ENCODE results near the gene GPR152. TPM values are rescaled to one million over a fixed set of nuclear protein-coding genes. Genes with fewer than 3 reads are reported as not detected.
"Not testable (repeated sequence)": the region's sequence is repeated elsewhere in the genome, so short reads cannot be mapped to it uniquely, and the experiment has no call there.

Gene GPR152
- total RNA-seq, 1 donor from 2014 or later = not detected

GRCh38 chr11:67404515-67405195, 47.9 kb downstream of the GPR152 start:
- H3K9me3 Mint-ChIP-seq (ENCODE audit: unreplicated experiment) = no peaks in the 10 kb centered on the region
- peaks cover 33% of the 10 kb centered on the region for H3K4me1 Mint-ChIP-seq (ENCODE audit: unreplicated experiment)
- H3K36me3 Mint-ChIP-seq (ENCODE audit: low read depth, unreplicated experiment) = peaks cover 4% of the 10 kb centered on the region
- H3K27me3 Mint-ChIP-seq (ENCODE audit: unreplicated experiment) = peaks cover 9% of the 10 kb centered on the region
- TF ChIP-seq CTCF (IDR thresholded peaks at IDR 0.05; ENCODE audit: unreplicated experiment) = no peak
- peak overlapping the region; percentile 76 for H3K27ac Mint-ChIP-seq (ENCODE audit: unreplicated experiment)
- peak overlapping the region; percentile 48 for H3K4me3 Mint-ChIP-seq (ENCODE audit: unreplicated experiment)
- no peak for DNase-seq (ENCODE audit: low spot score)

- not testable (repeated sequence) for H3K36me3 Mint-ChIP-seq (ENCODE audit: low read depth, unreplicated experiment); H3K4me3 Mint-ChIP-seq (ENCODE audit: unreplicated experiment); DNase-seq (ENCODE audit: low spot score); H3K9me3 Mint-ChIP-seq (ENCODE audit: unreplicated experiment)
- H3K4me1 Mint-ChIP-seq (ENCODE audit: unreplicated experiment) = peaks cover 30% of the 10 kb centered on the region
- H3K27me3 Mint-ChIP-seq (ENCODE audit: unreplicated experiment) = peaks cover 10% of the 10 kb centered on the region
- H3K27ac Mint-ChIP-seq (ENCODE audit: unreplicated experiment) = peak overlapping the region; percentile 64
These were observed 49.4 kb downstream of the GPR152 start for GRCh38 chr11:67403085-67403484.

- Mint-ChIP-seq H3K4me3 (ENCODE audit: unreplicated experiment) (peak overlapping the region; percentile 31), H3K4me1 (ENCODE audit: unreplicated experiment) (peaks cover 36% of the 10 kb centered on the region), H3K27ac (ENCODE audit: unreplicated experiment) (peak overlapping the region; percentile 89), H3K27me3 (ENCODE audit: unreplicated experiment) (peaks cover 12% of the 10 kb centered on the region), H3K36me3 (ENCODE audit: low read depth, unreplicated experiment) (peaks cover 12% of the 10 kb centered on the region)
- DNase-seq (ENCODE audit: low spot score); H3K9me3 Mint-ChIP-seq (ENCODE audit: unreplicated experiment): not testable (repeated sequence)
These were observed 50.2 kb downstream of the GPR152 start for GRCh38 chr11:67402192-67402839.

GRCh38 chr11:67401495-67402191, 50.9 kb downstream of the GPR152 start, which contains the start of gene PPP1CA:
PPP1CA (minus strand) TSS chr11:67401858; CDS start chr11:67401782, 76 bp downstream.
- Mint-ChIP-seq H3K4me3 (ENCODE audit: unreplicated experiment) (peak within 1 kb of the TSS; percentile 90), H3K9me3 (ENCODE audit: unreplicated experiment) (no peaks in the 10 kb centered on the region), H3K36me3 (ENCODE audit: low read depth, unreplicated experiment) (peaks cover 12% of the 10 kb centered on the region), H3K27ac (ENCODE audit: unreplicated experiment) (peak within 1 kb of the TSS; percentile 89), H3K27me3 (ENCODE audit: unreplicated experiment) (peaks cover 11% of the 10 kb centered on the region), H3K4me1 (ENCODE audit: unreplicated experiment) (peaks cover 37% of the 10 kb centered on the region)
- TF ChIP-seq CTCF (IDR thresholded peaks at IDR 0.05; ENCODE audit: unreplicated experiment) = peak; percentile 83
- peak; percentile 95 for DNase-seq (ENCODE audit: low spot score)

Small RNA genes within 50 kb of the gene (microRNA-seq; reads per million reads assigned to microRNA genes)
- gene MIR6752 (ENCODE audit: unreplicated experiment) = 0.56 reads per million

Other genes with a start within 250 kb of the GPR152 start
- gene GRK2, start 186.3 kb downstream of the GPR152 start, total RNA-seq (ENCODE audit: unreplicated experiment) = 92.7 TPM
- gene ANKRD13D, start 163.4 kb downstream of the GPR152 start, total RNA-seq (ENCODE audit: unreplicated experiment) = 65.1 TPM
- 7.3 TPM for gene SSH3, start 149.2 kb downstream of the GPR152 start, total RNA-seq (ENCODE audit: unreplicated experiment)
- 92.1 TPM for gene POLD4, start 99.2 kb downstream of the GPR152 start, total RNA-seq (ENCODE audit: unreplicated experiment)
- 12.6 TPM for gene CLCF1, start 79.1 kb downstream of the GPR152 start, total RNA-seq (ENCODE audit: unreplicated experiment)
- 18.4 TPM for gene RAD9A, start 60.7 kb downstream of the GPR152 start, total RNA-seq (ENCODE audit: unreplicated experiment)
- 249 TPM for gene PPP1CA, start 50.9 kb downstream of the GPR152 start, total RNA-seq (ENCODE audit: unreplicated experiment)
- 13.2 TPM for gene TBC1D10C, start 48.6 kb downstream of the GPR152 start, total RNA-seq (ENCODE audit: unreplicated experiment)
- not detected for gene CARNS1, start 37.1 kb downstream of the GPR152 start, total RNA-seq (ENCODE audit: unreplicated experiment)
- gene RPS6KB2, start 24.2 kb downstream of the GPR152 start, total RNA-seq (ENCODE audit: unreplicated experiment) = 44.2 TPM
- 12.9 TPM for gene PTPRCAP, start 15.0 kb downstream of the GPR152 start, total RNA-seq (ENCODE audit: unreplicated experiment)
- gene CORO1B, start 9.3 kb downstream of the GPR152 start, total RNA-seq (ENCODE audit: unreplicated experiment) = 252 TPM
- not detected for gene CABP4, start 2.6 kb upstream of the GPR152 start, total RNA-seq (ENCODE audit: unreplicated experiment)
- 47.4 TPM for gene TMEM134, start 16.5 kb upstream of the GPR152 start, total RNA-seq (ENCODE audit: unreplicated experiment)
- 32.9 TPM for gene AIP, start 30.3 kb upstream of the GPR152 start, total RNA-seq (ENCODE audit: unreplicated experiment)
- 11.5 TPM for gene PITPNM1, start 52.6 kb upstream of the GPR152 start, total RNA-seq (ENCODE audit: unreplicated experiment)
- gene CDK2AP2, start 55.4 kb upstream of the GPR152 start, total RNA-seq (ENCODE audit: unreplicated experiment) = 27.8 TPM
- gene CABP2, start 70.7 kb upstream of the GPR152 start, total RNA-seq (ENCODE audit: unreplicated experiment) = not detected
- gene GSTP1, start 131.1 kb upstream of the GPR152 start, total RNA-seq (ENCODE audit: unreplicated experiment) = 696 TPM
- gene NDUFV1, start 154.2 kb upstream of the GPR152 start, total RNA-seq (ENCODE audit: unreplicated experiment) = 191 TPM
- gene NUDT8, start 177.2 kb upstream of the GPR152 start, total RNA-seq (ENCODE audit: unreplicated experiment) = 6.8 TPM
- not detected for gene TBX10, start 187.0 kb upstream of the GPR152 start, total RNA-seq (ENCODE audit: unreplicated experiment)
- not detected for gene ACY3, start 198.0 kb upstream of the GPR152 start, total RNA-seq (ENCODE audit: unreplicated experiment)
- 0.72 TPM for gene ALDH3B2, start 221.9 kb upstream of the GPR152 start, total RNA-seq (ENCODE audit: unreplicated experiment)